ENCODE results near the gene ATP9A.

GRCh38 chr20:51602131-51602530 is 166.1 kb downstream of the ATP9A start:
- no peak for TF ChIP-seq CTCF (conservative IDR thresholded peaks at IDR 0.05; ENCODE audit: low read depth, low read length)
- TF ChIP-seq POLR2A (IDR thresholded peaks at IDR 0.05; ENCODE audit: low read depth, low read length) = no peak
- TF ChIP-seq MXI1 (IDR thresholded peaks at IDR 0.05; ENCODE audit: borderline replicate concordance, low read depth, low read length) = no peak
- no peak for TF ChIP-seq SMC3 (IDR thresholded peaks at IDR 0.05; ENCODE audit: low read depth, low read length)
- TF ChIP-seq RAD21 (IDR thresholded peaks at IDR 0.05; ENCODE audit: low read length) = no peak
- TF ChIP-seq RFX5 (IDR thresholded peaks at IDR 0.05; ENCODE audit: low read depth, low read length) = no peak
- no peak for TF ChIP-seq ELK1 (IDR thresholded peaks at IDR 0.05; ENCODE audit: borderline replicate concordance, low read depth, low read length)
- TF ChIP-seq MAZ (IDR thresholded peaks at IDR 0.05; ENCODE audit: borderline replicate concordance, low read depth, low read length) = no peak
- no peak for TF ChIP-seq BHLHE40 (IDR thresholded peaks at IDR 0.05; ENCODE audit: low read depth, low read length)
- no peak for TF ChIP-seq CEBPB (IDR thresholded peaks at IDR 0.05; ENCODE audit: low read depth, low read length)
- TF ChIP-seq RCOR1 (IDR thresholded peaks at IDR 0.05; ENCODE audit: insufficient replicate concordance, low read length) = no peak
- no peak for TF ChIP-seq FOS (IDR thresholded peaks at IDR 0.05; ENCODE audit: low read depth, low read length)
- no peak for TF ChIP-seq NFE2L2 (IDR thresholded peaks at IDR 0.05; ENCODE audit: low read depth, low read length)
- no peak for TF ChIP-seq MAFK (IDR thresholded peaks at IDR 0.05; ENCODE audit: low read depth, low read length)
